ENCODE results near the gene ACP6. TPM values are rescaled to one million over a fixed set of nuclear protein-coding genes. Genes with fewer than 3 reads are reported as not detected.

ACP6 gene
- total and polyA plus RNA-seq, 2 of the 13 experiments (the other 11 are each of a cell fraction or from before 2014, with no cell fraction given): 18.1 to 33.7 TPM

- no peak overlapping the region for H3K4me3 ChIP-seq (replicated peaks in 1 of 3; ENCODE audit: insufficient read depth in 1 of 3, low read depth in 2 of 3, low read length in 3 of 3)
- H3K27ac ChIP-seq (ENCODE audit: extremely low read length, insufficient read depth, low read length): no peak overlapping the region
- no peak overlapping the region for H2AFZ ChIP-seq (ENCODE audit: low read length)
- ChIA-PET POLR2A (no interaction called here), CTCF (ENCODE audit: low intra/inter-chr PET ratio, low total read pairs) (no interaction called here)
- BruUV-seq (replicated peaks): no TSS peak
- no peaks in the 10 kb centered on the region; a peak in 1 of 5 replicates for H3K27me3 ChIP-seq (ENCODE audit: control insufficient read depth in 1 of 2, insufficient read depth in 2 of 2, low read length in 2 of 2)
- ATAC-seq (no peak), FAIRE-seq (no peak), DNase-seq (ENCODE audit: low spot score) (no peak)
- no peaks in the 10 kb centered on the region for H3K9me3 ChIP-seq (ENCODE audit: low read length)
- intact Hi-C loops (cut with micrococcal nuclease; ENCODE audit: unreplicated experiment): no loop called here
- no peaks in the 10 kb centered on the region for H3K79me2 ChIP-seq (ENCODE audit: insufficient read depth, low read length)
- H3K36me3 ChIP-seq (replicated peaks in 1 of 2; ENCODE audit: control insufficient read depth in 1 of 2, insufficient read depth in 2 of 2, low read length in 2 of 2): peaks cover 3 to 11% of the 10 kb centered on the region in 2 experiments; a peak in 4 of 5 replicates
- H3K4me1 ChIP-seq (ENCODE audit: insufficient read depth, low read length): peaks cover 26% of the 10 kb centered on the region
- TF ChIP-seq IRF2 (CRISPR knock-in tag; IDR thresholded peaks at IDR 0.05): no peak
- TF ChIP-seq ZNF18 (CRISPR knock-in tag; IDR thresholded peaks at IDR 0.05; ENCODE audit: insufficient replicate concordance): no peak
- no peak for TF ChIP-seq CC2D1A (CRISPR knock-in tag; IDR thresholded peaks at IDR 0.05)
- no peak for TF ChIP-seq HDAC1 (CRISPR knock-in tag; IDR thresholded peaks at IDR 0.05)
- in situ Hi-C loops (cut with HindIII; ENCODE audit: extremely low pct_ligation_motif_present, low pct_unique_long_range_greater_than_20kb): no loop called here
- no peak overlapping the region for H3K9ac ChIP-seq (ENCODE audit: insufficient read depth, low read depth, low read length)
- 97% methylated on average over 3 of the region's 3 CpGs for WGBS (ENCODE audit: low lambda C conversion rate)
- no peaks in the 10 kb centered on the region for H4K20me1 ChIP-seq (ENCODE audit: insufficient read depth, low read length)
- H3K4me2 ChIP-seq (ENCODE audit: low read depth, low read length): no peak overlapping the region
Measured at GRCh38 chr1:147631839-147632238, 38.5 kb downstream of the ACP6 start.

- in situ Hi-C loops (cut with HindIII; ENCODE audit: extremely low pct_ligation_motif_present, low pct_unique_long_range_greater_than_20kb) (no loop called here), intact Hi-C loops (cut with micrococcal nuclease; ENCODE audit: unreplicated experiment) (no loop called here)
- 99% methylated on average over 6 of the region's 6 CpGs for WGBS (ENCODE audit: low lambda C conversion rate)
- CTCF ChIA-PET (ENCODE audit: low intra/inter-chr PET ratio, low total read pairs): no interaction called here
- Histone ChIP-seq H2AFZ (ENCODE audit: low read length) (no peak overlapping the region), H3K27ac (ENCODE audit: extremely low read length, insufficient read depth, low read length) (no peak overlapping the region), H3K9ac (ENCODE audit: insufficient read depth, low read depth, low read length) (no peak overlapping the region), H3K27me3 (ENCODE audit: control insufficient read depth in 1 of 2, insufficient read depth in 2 of 2, low read length in 2 of 2) (no peaks in the 10 kb centered on the region; a peak in 1 of 5 replicates), H3K9me3 (ENCODE audit: low read length) (no peaks in the 10 kb centered on the region), H4K20me1 (ENCODE audit: insufficient read depth, low read length) (no peaks in the 10 kb centered on the region), H3K4me2 (ENCODE audit: low read depth, low read length) (no peak overlapping the region), H3K36me3 (replicated peaks in 1 of 2; ENCODE audit: control insufficient read depth in 1 of 2, insufficient read depth in 2 of 2, low read length in 2 of 2) (peaks cover 3 to 11% of the 10 kb centered on the region in 2 experiments; a peak in 4 of 5 replicates), H3K4me3 (replicated peaks in 1 of 3; ENCODE audit: insufficient read depth in 1 of 3, low read depth in 2 of 3, low read length in 3 of 3) (no peak overlapping the region), H3K4me1 (ENCODE audit: insufficient read depth, low read length) (peaks cover 29% of the 10 kb centered on the region), H3K79me2 (ENCODE audit: insufficient read depth, low read length) (no peaks in the 10 kb centered on the region)
- DNase-seq (ENCODE audit: low spot score): no peak
- no peak for FAIRE-seq
- POLR2A ChIA-PET: interaction anchor here (0.9 kb wide), 1 partner anchor 18 kb away, joined by 3 read pairs; no protein-coding TSS in a partner anchor
- ATAC-seq: no peak
- BruUV-seq (replicated peaks): no TSS peak
- TF ChIP-seq ZNF275 (CRISPR knock-in tag; IDR thresholded peaks at IDR 0.05; ENCODE audit: borderline replicate concordance): no peak
- no peak for TF ChIP-seq ZHX2 (IDR thresholded peaks at IDR 0.05; ENCODE audit: low read depth)
- no peak for TF ChIP-seq ZHX2 (CRISPR knock-in tag; IDR thresholded peaks at IDR 0.05; ENCODE audit: borderline replicate concordance)
- no peak for TF ChIP-seq SMAD9 (CRISPR knock-in tag; IDR thresholded peaks at IDR 0.05)
Measured at GRCh38 chr1:147630447-147630846, 39.9 kb downstream of the ACP6 start.
